OCI-LY7 (cell line): ENCODE measurements around the gene FHOD3. TPM values are rescaled to one million over a fixed set of nuclear protein-coding genes. Genes with fewer than 3 reads are reported as not detected.

Source experiments
- BruUV-seq: library from RNA; stranded (reverse); fragments of 400-500 nt; replicated peaks from 2 replicates; lab custom pipeline; 2021; lab: Mats Ljungman, UMichigan
- CTCF ChIA-PET: fragments of 300-600 bp; sonication (Branson Sonifier 250); formaldehyde crosslinking; loops from one replicate; lab custom pipeline; 2022; ENCODE audit warnings: antibody characterized with exemption; ENCODE audit not compliant: unreplicated experiment; lab: Charles Lee
- POLR2A ChIA-PET: fragments of 300-600 bp; sonication (Branson Sonifier 250); formaldehyde crosslinking; loops from one replicate; lab custom pipeline; 2022; ENCODE audit warnings: antibody characterized with exemption; lab: Charles Lee
- DNase-seq: peaks from one replicate; pipeline ENCODE4 v3.0.0-alpha.2; 2015; ENCODE audit warnings: low spot score
- H2AFZ ChIP-seq: fragments of 200-600 bp; sonication (generic), shearing (Covaris generic); 2 replicates; pipeline ENCODE4 v1.6.1; 2014; ENCODE audit warnings: mild to moderate bottlenecking, antibody characterized with exemption, low read length, moderate library complexity
- H3K27ac ChIP-seq: fragments of 200-600 bp; sonication (generic); 2 replicates; pipeline ENCODE4 v1.5.1; 2014; ENCODE audit warnings: mixed run types, low read depth, mild to moderate bottlenecking, moderate library complexity, low read length, inconsistent platforms; ENCODE audit not compliant: poor library complexity, severe bottlenecking
- H3K36me3 ChIP-seq: fragments of 200-600 bp; sonication (generic); 2 replicates; pipeline ENCODE4 v1.6.1; 2014; ENCODE audit warnings: mild to moderate bottlenecking, antibody characterized with exemption, low read length, moderate library complexity, mixed read lengths; ENCODE audit not compliant: insufficient read depth
- H3K4me1 ChIP-seq: fragments of 200-600 bp; sonication (generic); 2 replicates; pipeline ENCODE4 v1.5.1; 2014; ENCODE audit warnings: mild to moderate bottlenecking, low read length; ENCODE audit not compliant: insufficient read depth, poor library complexity, severe bottlenecking
- H3K4me2 ChIP-seq: fragments of 200-600 bp; sonication (generic); 2 replicates; pipeline ENCODE4 v1.6.1; 2014; ENCODE audit warnings: mild to moderate bottlenecking, low read length
- H3K4me3 ChIP-seq: fragments of 200-600 bp; sonication (generic); 2 replicates; pipeline ENCODE4 v1.5.1; 2014; ENCODE audit warnings: mild to moderate bottlenecking, low read depth, low read length; ENCODE audit not compliant: poor library complexity, severe bottlenecking
- H3K79me2 ChIP-seq: fragments of 200-600 bp; sonication (generic); 2 replicates; pipeline ENCODE4 v1.6.1; 2016; ENCODE audit warnings: low read depth, mild to moderate bottlenecking, low read length, moderate library complexity, mixed read lengths; ENCODE audit not compliant: insufficient read depth
- H3K9me2 ChIP-seq: fragments of 200-600 bp; sonication (generic); 2 replicates; pipeline ENCODE4 v1.6.1; 2016; ENCODE audit warnings: mild to moderate bottlenecking, low read length, mixed read lengths; ENCODE audit not compliant: insufficient read depth
- H3K9me3 ChIP-seq: fragments of 200-600 bp; sonication (generic); 2 replicates; pipeline ENCODE4 v1.6.1; 2014; ENCODE audit warnings: mild to moderate bottlenecking, mixed run types, low read length, mixed read lengths
- H4K20me1 ChIP-seq: fragments of 200-600 bp; sonication (generic); 2 replicates; pipeline ENCODE4 v1.6.1; 2014; ENCODE audit warnings: mild to moderate bottlenecking, antibody characterized with exemption, low read length, moderate library complexity, mixed read lengths; ENCODE audit not compliant: insufficient read depth
- EZH2phosphoT487 ChIP-seq: fragments of 200-600 bp; sonication (generic); IDR thresholded peaks from 2 replicates; pipeline ENCODE4 v1.6.1; 2018; ENCODE audit warnings: low read depth, borderline replicate concordance, mild to moderate bottlenecking, mixed run types, antibody characterized with exemption, low read length, moderate library complexity, mixed read lengths
- intact Hi-C: fragments of 100-400 bp; cut with micrococcal nuclease; formaldehyde crosslinking; loops from one replicate; pipeline ENCODE4 v1.10.0; 2022; ENCODE audit not compliant: unreplicated experiment
- total RNA-seq, 2 experiments: library from RNA; depleted of rRNA in 1 of 2; stranded (reverse); fragments of >200 nt in 1 of 2; shearing (Covaris generic) in 1 of 2; gene quantifications; 2 replicates each; pipeline ENCODE4 v1.2.3, GENCODE V29; 2014 to 2022
- TF ChIP-seq, protein P1 (sequence below): fragments of 200-600 bp; sonication (generic); conservative IDR thresholded peaks from 2 replicates; pipeline ENCODE4 v1.5.1; 2014; ENCODE audit warnings: mild to moderate bottlenecking, antibody characterized with exemption, low read length, moderate library complexity, mixed read lengths

The FHOD3 gene
- total RNA-seq, 2 experiments from 2014 or later = 0.06 to 2.4 TPM

DNA sequence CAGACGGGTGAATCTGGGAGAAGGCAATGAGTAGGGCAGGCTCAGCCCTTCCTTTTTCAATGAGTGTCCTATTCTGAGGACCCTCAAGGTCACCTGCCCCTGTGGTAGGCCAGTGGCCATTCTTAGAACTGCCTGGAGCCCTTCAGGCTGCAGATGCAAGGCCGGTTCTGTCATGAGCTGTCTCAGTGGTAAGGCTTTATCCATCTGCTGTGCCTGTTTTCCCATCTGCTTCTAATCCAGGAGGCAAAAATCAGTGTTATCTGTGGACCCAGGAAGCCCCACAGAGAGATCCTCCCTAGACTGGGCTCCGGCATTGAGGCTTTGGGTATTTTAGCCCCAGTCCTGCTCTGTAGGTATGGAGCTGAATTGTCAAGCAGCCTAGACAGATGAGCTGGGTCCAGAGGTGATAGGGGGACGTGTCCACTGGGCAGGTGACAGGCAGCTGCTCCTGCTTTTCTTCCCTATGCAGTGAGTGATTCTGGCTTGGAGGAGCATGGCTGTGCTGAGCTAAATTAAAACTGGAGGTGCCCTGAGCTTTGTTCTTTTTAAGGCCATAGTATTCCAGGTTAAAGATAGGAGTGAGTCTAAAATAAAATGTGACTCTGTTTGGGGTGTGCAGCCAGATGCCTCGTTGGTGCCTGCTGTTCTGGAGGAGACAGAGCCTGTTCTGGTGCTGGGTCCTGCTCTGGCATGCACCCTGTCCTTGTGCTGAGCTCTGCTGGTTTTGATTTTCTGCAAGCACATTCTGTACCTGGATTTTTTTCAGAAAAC is 92.5 kb downstream of the FHOD3 start:
- no peaks in the 10 kb centered on the region for H4K20me1 ChIP-seq
- intact Hi-C loops = no loop called here
- POLR2A ChIA-PET = no interaction called here
- H3K9me2 ChIP-seq = no peaks in the 10 kb centered on the region
- H3K36me3 ChIP-seq = no peaks in the 10 kb centered on the region
- H3K4me1 ChIP-seq = no peaks in the 10 kb centered on the region
- no peak overlapping the region for H3K27ac ChIP-seq
- no peak for DNase-seq
- H3K79me2 ChIP-seq = no peaks in the 10 kb centered on the region
- H3K9me3 ChIP-seq = no peaks in the 10 kb centered on the region
- CTCF ChIA-PET = interaction anchor here (0.6 kb wide), 1 partner anchor 1547 kb away, joined by 3 read pairs; no protein-coding TSS in a partner anchor
- H2AFZ ChIP-seq = no peak overlapping the region
- TF ChIP-seq, protein P1, sequence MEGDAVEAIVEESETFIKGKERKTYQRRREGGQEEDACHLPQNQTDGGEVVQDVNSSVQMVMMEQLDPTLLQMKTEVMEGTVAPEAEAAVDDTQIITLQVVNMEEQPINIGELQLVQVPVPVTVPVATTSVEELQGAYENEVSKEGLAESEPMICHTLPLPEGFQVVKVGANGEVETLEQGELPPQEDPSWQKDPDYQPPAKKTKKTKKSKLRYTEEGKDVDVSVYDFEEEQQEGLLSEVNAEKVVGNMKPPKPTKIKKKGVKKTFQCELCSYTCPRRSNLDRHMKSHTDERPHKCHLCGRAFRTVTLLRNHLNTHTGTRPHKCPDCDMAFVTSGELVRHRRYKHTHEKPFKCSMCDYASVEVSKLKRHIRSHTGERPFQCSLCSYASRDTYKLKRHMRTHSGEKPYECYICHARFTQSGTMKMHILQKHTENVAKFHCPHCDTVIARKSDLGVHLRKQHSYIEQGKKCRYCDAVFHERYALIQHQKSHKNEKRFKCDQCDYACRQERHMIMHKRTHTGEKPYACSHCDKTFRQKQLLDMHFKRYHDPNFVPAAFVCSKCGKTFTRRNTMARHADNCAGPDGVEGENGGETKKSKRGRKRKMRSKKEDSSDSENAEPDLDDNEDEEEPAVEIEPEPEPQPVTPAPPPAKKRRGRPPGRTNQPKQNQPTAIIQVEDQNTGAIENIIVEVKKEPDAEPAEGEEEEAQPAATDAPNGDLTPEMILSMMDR = no peak
- no peak for TF ChIP-seq EZH2phosphoT487
- no TSS peak for BruUV-seq
- no peak overlapping the region for H3K4me3 ChIP-seq
- H3K4me2 ChIP-seq = no peak overlapping the region

DNA sequence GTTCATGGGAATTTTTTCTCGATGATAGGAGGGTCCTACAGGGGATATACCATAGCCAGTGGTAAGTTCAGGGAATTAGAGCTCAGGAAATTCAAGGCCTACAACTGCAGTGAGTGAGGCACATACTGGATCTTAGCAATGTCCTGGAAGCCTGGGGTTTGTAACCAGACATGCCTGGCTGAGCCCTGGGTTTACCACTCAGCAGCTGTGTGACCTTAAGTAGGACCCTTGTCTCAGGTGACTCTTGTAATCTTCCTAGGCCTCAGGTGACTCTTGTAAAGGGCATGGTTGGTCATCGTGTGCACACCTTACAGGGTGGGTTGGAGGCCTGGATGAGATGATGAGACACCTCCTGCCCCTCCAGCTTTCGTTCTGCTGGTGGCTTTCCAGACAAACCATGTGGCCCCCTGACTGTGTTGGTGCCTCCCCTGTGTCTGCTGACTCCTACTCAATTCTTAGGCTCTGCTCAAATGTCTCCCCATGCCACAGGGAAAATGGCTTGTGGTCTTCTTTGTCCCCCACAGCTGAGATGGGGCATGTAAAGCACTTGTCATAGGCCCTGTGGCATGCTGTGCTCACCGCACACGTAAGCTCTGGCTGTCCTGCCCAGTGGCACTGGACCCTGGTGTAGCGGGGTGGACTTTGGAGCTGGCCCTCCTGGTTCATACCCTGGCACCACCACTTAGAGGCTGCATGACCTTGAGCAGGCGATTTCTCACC is 94.1 kb downstream of the FHOD3 start:
- Histone ChIP-seq H2AFZ (no peak overlapping the region), H3K4me1 (no peaks in the 10 kb centered on the region), H3K27ac (no peak overlapping the region), H3K4me3 (no peak overlapping the region), H3K79me2 (no peaks in the 10 kb centered on the region), H3K9me3 (no peaks in the 10 kb centered on the region), H3K36me3 (no peaks in the 10 kb centered on the region), H3K9me2 (no peaks in the 10 kb centered on the region), H3K4me2 (no peak overlapping the region), H4K20me1 (no peaks in the 10 kb centered on the region)
- ChIA-PET CTCF (no interaction called here), POLR2A (no interaction called here)
- intact Hi-C loops = no loop called here
- BruUV-seq = no TSS peak
- TF ChIP-seq, protein P1 = no peak
- TF ChIP-seq EZH2phosphoT487 = no peak
- no peak for DNase-seq
